HepG2 (cell line): ENCODE results near the gene IFT88. TPM values are rescaled to one million over a fixed set of nuclear protein-coding genes. Genes with fewer than 3 reads are reported as not detected.

Experiments used
- ATRX ChIP-seq: sonication (generic); formaldehyde crosslinking; IDR thresholded peaks from 2 replicates; pipeline ENCODE4 v1.4.0; 2020; ENCODE audit warnings: missing genetic modification reagents, borderline replicate concordance
- CEBPB ChIP-seq: IDR thresholded peaks from 2 replicates; pipeline ENCODE4 v1.6.1; 2011; ENCODE audit warnings: low read depth, low read length, improper control_type of control experiment, borderline replicate concordance
- CREBL2 ChIP-seq: sonication (generic); formaldehyde crosslinking; IDR thresholded peaks from 2 replicates; pipeline ENCODE4 v1.8.1; 2023; ENCODE audit warnings: missing genetic modification reagents, mild to moderate bottlenecking, borderline replicate concordance
- FOSL2 ChIP-seq: sonication (generic); formaldehyde crosslinking; IDR thresholded peaks from 2 replicates; pipeline ENCODE4 v1.4.0; 2020; ENCODE audit warnings: missing genetic modification reagents
- GTF2F1 ChIP-seq: fragments of 150-350 bp; IDR thresholded peaks from 2 replicates; pipeline ENCODE4 v1.6.1; 2014; ENCODE audit warnings: low read length
- HOXA5 ChIP-seq: sonication (generic); formaldehyde crosslinking; IDR thresholded peaks from 2 replicates; pipeline ENCODE4 v1.4.0; 2020; ENCODE audit warnings: missing genetic modification reagents
- MIER2 ChIP-seq: IDR thresholded peaks from 2 replicates; pipeline ENCODE4 v1.6.1; 2016; ENCODE audit warnings: missing biosample characterization, missing genetic modification reagents
- PREB ChIP-seq: sonication (generic); formaldehyde crosslinking; IDR thresholded peaks from 2 replicates; pipeline ENCODE4 v1.4.0; 2020; ENCODE audit warnings: missing genetic modification reagents
- TFDP1 ChIP-seq: IDR thresholded peaks from 2 replicates; pipeline ENCODE4 v1.6.1; 2016; ENCODE audit warnings: missing compliant biosample characterization, missing genetic modification reagents, borderline replicate concordance
- XBP1 ChIP-seq: sonication (generic); formaldehyde crosslinking; IDR thresholded peaks from 2 replicates; pipeline ENCODE4 v1.5.0; 2020; ENCODE audit warnings: missing genetic modification reagents
- ZFP36 ChIP-seq: fragments of 150-350 bp; IDR thresholded peaks from 2 replicates; pipeline ENCODE4 v1.6.1; 2018; ENCODE audit warnings: borderline replicate concordance, low read length, low read depth; ENCODE audit not compliant: partially characterized antibody
- ZNF180 ChIP-seq: sonication (generic); formaldehyde crosslinking; IDR thresholded peaks from 2 replicates; pipeline ENCODE4 v1.4.0; 2020; ENCODE audit warnings: low read depth, missing genetic modification reagents, borderline replicate concordance
- ZNF292 ChIP-seq: sonication (generic); formaldehyde crosslinking; IDR thresholded peaks from 2 replicates; pipeline ENCODE4 v1.8.1; 2022; ENCODE audit warnings: mild to moderate bottlenecking, low read depth, missing genetic modification reagents, borderline replicate concordance
- ZNF44 ChIP-seq: sonication (generic); formaldehyde crosslinking; IDR thresholded peaks from 2 replicates; pipeline ENCODE4 v1.5.1; 2020; ENCODE audit warnings: mild to moderate bottlenecking, missing genetic modification reagents
- ZNF546 ChIP-seq: sonication (generic); formaldehyde crosslinking; conservative IDR thresholded peaks from 2 replicates; pipeline ENCODE4 v1.8.1; 2023; ENCODE audit warnings: mild to moderate bottlenecking, missing genetic modification reagents
- ZNF607 ChIP-seq: sonication (generic); formaldehyde crosslinking; IDR thresholded peaks from 2 replicates; pipeline ENCODE4 v1.5.1; 2020; ENCODE audit warnings: missing genetic modification reagents, mild to moderate bottlenecking, borderline replicate concordance
- polyA plus RNA-seq, 8 experiments: library from polyadenylated mRNA; depleted of rRNA in 3 of 8; stranded (reverse) in 7 of 8; unstranded in 1 of 8; fragments of >200 nt; fragmentation: Illumina TruSeq in 4 of 8; extraction: Trizol in 4 of 8; gene quantifications; 2 replicates each; pipeline versions ENCODE4 v1.2.1 to v1.2.3, GENCODE V29; 2011 to 2016; ENCODE audit warnings: low read depth in 4 of 8, missing spikeins in 1 of 8, mixed read lengths in 1 of 8; ENCODE audit not compliant: insufficient read depth in 1 of 8
- total RNA-seq, 5 experiments: library from RNA; depleted of rRNA; stranded (reverse); fragments of >200 nt; fragmentation: Illumina TruSeq; extraction: Trizol; gene quantifications; 2 replicates each; pipeline ENCODE4 v1.2.3, GENCODE V29; 2016; ENCODE audit warnings: low read depth in 1 of 5
- TF ChIP-seq, protein P1 (sequence below): IDR thresholded peaks from 2 replicates; pipeline ENCODE4 v1.6.1; 2016; ENCODE audit warnings: low read depth, control low read depth
- TF ChIP-seq, protein P2 (sequence below): sonication (generic); formaldehyde crosslinking; IDR thresholded peaks from 2 replicates; pipeline ENCODE4 v1.5.0; 2020; ENCODE audit warnings: mild to moderate bottlenecking, missing genetic modification reagents, borderline replicate concordance

The IFT88 gene
- total and polyA plus RNA-seq, 2 of the 13 experiments (the other 11 are each of a cell fraction or from before 2014, with no cell fraction given): 8.4 to 19.9 TPM

DNA sequence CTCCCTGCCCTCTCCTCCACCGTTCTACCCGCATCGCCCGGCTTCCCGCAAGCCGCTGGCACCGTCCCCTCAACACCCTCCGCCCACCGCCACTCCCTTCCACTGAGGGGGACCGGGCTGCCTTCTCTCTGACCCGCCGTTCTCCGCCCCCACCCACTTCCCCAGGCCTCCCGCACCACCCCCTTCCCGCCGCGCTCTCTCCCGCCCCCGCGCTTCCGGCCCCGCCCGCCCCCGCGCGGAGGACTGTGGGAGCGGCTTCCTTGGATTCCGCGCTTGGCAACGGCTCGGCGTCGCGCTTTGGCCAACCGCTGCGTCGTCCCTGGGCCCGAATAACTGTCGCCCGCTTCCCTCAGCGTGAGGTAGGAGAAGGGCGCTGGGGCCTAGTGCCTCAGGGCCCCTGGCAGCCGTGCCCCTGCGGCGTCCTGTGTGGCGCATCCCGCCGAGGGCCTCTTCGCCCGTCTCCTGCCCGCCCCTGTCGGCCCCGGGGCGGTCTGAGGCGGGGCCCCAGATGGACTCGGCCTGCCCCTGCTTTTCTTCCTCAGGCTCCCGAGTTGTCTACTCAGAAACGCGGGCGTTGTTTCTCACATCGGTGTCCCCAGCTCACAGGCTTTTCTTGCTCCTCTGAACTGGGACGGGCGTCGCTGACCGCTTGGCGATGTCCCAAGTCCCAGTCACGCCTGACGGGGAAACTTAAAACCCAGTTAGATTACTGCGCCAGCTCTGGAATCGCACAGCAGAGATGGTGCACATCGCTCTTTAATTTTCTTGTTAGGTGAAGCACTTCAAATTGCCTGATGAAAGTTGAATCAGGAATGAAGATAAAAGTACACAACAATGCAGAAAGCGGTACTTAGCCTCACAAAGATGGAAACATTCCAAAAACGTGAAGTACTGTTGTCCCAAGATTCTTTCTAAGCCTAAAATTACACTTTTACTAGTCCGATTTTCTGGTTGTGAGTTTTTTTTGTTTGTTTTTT, at the start of gene IFT88 (continued):
- TF ChIP-seq, protein P1, sequence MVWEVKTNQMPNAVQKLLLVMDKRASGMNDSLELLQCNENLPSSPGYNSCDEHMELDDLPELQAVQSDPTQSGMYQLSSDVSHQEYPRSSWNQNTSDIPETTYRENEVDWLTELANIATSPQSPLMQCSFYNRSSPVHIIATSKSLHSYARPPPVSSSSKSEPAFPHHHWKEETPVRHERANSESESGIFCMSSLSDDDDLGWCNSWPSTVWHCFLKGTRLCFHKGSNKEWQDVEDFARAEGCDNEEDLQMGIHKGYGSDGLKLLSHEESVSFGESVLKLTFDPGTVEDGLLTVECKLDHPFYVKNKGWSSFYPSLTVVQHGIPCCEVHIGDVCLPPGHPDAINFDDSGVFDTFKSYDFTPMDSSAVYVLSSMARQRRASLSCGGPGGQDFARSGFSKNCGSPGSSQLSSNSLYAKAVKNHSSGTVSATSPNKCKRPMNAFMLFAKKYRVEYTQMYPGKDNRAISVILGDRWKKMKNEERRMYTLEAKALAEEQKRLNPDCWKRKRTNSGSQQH (CRISPR knock-in tag): no peak; the same call in 1 of the 2 replicates
- TF ChIP-seq MIER2 (CRISPR knock-in tag) (peak; percentile 26; the same call in 1 of the 2 replicates), GTF2F1 (no peak), ZNF607 (CRISPR knock-in tag) (peak; percentile 52; the same call in 1 of the 2 replicates), TFDP1 (CRISPR knock-in tag) (peak; percentile 83), HOXA5 (CRISPR knock-in tag) (peak; percentile 68; the same call in 1 of the 2 replicates), ZNF292 (CRISPR knock-in tag) (peak; percentile 17; the same call in 1 of the 2 replicates), ZNF44 (CRISPR knock-in tag) (0 out of 2 replicates have a peak, but pooled peaks have one; percentile 48), ZNF180 (CRISPR knock-in tag) (peak; percentile 68; the same call in 1 of the 2 replicates), CEBPB (no peak), CREBL2 (no peak), FOSL2 (CRISPR knock-in tag) (peak; percentile 10; the same call in 1 of the 2 replicates), XBP1 (CRISPR knock-in tag) (no peak), ZFP36 (no peak), PREB (no peak), ZNF546 (CRISPR knock-in tag) (no peak; the same call in 1 of the 2 replicates), ATRX (no peak)
- TF ChIP-seq, protein P2, sequence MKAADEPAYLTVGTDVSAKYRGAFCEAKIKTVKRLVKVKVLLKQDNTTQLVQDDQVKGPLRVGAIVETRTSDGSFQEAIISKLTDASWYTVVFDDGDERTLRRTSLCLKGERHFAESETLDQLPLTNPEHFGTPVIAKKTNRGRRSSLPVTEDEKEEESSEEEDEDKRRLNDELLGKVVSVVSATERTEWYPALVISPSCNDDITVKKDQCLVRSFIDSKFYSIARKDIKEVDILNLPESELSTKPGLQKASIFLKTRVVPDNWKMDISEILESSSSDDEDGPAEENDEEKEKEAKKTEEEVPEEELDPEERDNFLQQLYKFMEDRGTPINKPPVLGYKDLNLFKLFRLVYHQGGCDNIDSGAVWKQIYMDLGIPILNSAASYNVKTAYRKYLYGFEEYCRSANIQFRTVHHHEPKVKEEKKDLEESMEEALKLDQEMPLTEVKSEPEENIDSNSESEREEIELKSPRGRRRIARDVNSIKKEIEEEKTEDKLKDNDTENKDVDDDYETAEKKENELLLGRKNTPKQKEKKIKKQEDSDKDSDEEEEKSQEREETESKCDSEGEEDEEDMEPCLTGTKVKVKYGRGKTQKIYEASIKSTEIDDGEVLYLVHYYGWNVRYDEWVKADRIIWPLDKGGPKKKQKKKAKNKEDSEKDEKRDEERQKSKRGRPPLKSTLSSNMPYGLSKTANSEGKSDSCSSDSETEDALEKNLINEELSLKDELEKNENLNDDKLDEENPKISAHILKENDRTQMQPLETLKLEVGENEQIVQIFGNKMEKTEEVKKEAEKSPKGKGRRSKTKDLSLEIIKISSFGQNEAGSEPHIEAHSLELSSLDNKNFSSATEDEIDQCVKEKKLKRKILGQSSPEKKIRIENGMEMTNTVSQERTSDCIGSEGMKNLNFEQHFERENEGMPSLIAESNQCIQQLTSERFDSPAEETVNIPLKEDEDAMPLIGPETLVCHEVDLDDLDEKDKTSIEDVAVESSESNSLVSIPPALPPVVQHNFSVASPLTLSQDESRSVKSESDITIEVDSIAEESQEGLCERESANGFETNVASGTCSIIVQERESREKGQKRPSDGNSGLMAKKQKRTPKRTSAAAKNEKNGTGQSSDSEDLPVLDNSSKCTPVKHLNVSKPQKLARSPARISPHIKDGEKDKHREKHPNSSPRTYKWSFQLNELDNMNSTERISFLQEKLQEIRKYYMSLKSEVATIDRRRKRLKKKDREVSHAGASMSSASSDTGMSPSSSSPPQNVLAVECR (CRISPR knock-in tag): peak; percentile 93
